ENCODE results near the gene PTPRR. TPM values are rescaled to one million over a fixed set of nuclear protein-coding genes. Genes with fewer than 3 reads are reported as not detected.
A peak's percentile ranks its signal among the peaks of the same experiment; 100 is the strongest.

The PTPRR gene
- total and polyA plus RNA-seq, 2 of the 13 experiments (the other 11 are each of a cell fraction or from before 2014, with no cell fraction given): not detected

GRCh38 chr12:70603044-70603443 is 317.5 kb downstream of the PTPRR start:
- Histone ChIP-seq H3K4me1 (ENCODE audit: insufficient read depth, low read length) (no peaks in the 10 kb centered on the region), H3K9me3 (ENCODE audit: low read length) (no peaks in the 10 kb centered on the region), H3K27ac (ENCODE audit: extremely low read length, insufficient read depth, low read length) (no peak overlapping the region), H2AFZ (ENCODE audit: low read length) (no peak overlapping the region), H3K9ac (ENCODE audit: insufficient read depth, low read depth, low read length) (no peak overlapping the region), H3K27me3 (ENCODE audit: control insufficient read depth in 1 of 2, insufficient read depth in 2 of 2, low read length in 2 of 2) (no peaks in the 10 kb centered on the region), H3K4me3 (replicated peaks in 1 of 3; ENCODE audit: insufficient read depth in 1 of 3, low read depth in 2 of 3, low read length in 3 of 3) (no peak overlapping the region), H3K79me2 (ENCODE audit: insufficient read depth, low read length) (no peaks in the 10 kb centered on the region), H3K36me3 (replicated peaks in 1 of 2; ENCODE audit: control insufficient read depth in 1 of 2, insufficient read depth in 2 of 2, low read length in 2 of 2) (no peaks in the 10 kb centered on the region), H4K20me1 (ENCODE audit: insufficient read depth, low read length) (no peaks in the 10 kb centered on the region), H3K4me2 (ENCODE audit: low read depth, low read length) (no peak overlapping the region)
- POLR2A ChIA-PET: no interaction called here
- DNase-seq (ENCODE audit: low spot score): no peak
- no TSS peak for BruUV-seq (replicated peaks)
- FAIRE-seq: no peak
- intact Hi-C loops (cut with micrococcal nuclease; ENCODE audit: unreplicated experiment) (loop anchor here (2.0 kb wide), 1 partner anchor 56 kb away; no protein-coding TSS in a partner anchor), in situ Hi-C loops (cut with HindIII; ENCODE audit: extremely low pct_ligation_motif_present, low pct_unique_long_range_greater_than_20kb) (no loop called here)
- WGBS (ENCODE audit: low lambda C conversion rate): 0% methylated on average over 1 of the region's 1 CpG
- CTCF ChIA-PET (ENCODE audit: low intra/inter-chr PET ratio, low total read pairs): no interaction called here
- ATAC-seq: no peak
- TF ChIP-seq ADNP (CRISPR knock-in tag; IDR thresholded peaks at IDR 0.05) (no peak), CC2D1A (CRISPR knock-in tag; IDR thresholded peaks at IDR 0.05) (no peak), ELK4 (CRISPR knock-in tag; IDR thresholded peaks at IDR 0.05; ENCODE audit: borderline replicate concordance) (no peak)

- CTCF ChIA-PET (ENCODE audit: low intra/inter-chr PET ratio, low total read pairs): no interaction called here
- Histone ChIP-seq H3K4me1 (ENCODE audit: insufficient read depth, low read length) (no peaks in the 10 kb centered on the region), H3K79me2 (ENCODE audit: insufficient read depth, low read length) (no peaks in the 10 kb centered on the region), H3K9me3 (ENCODE audit: low read length) (no peaks in the 10 kb centered on the region), H3K27me3 (ENCODE audit: control insufficient read depth in 1 of 2, insufficient read depth in 2 of 2, low read length in 2 of 2) (no peaks in the 10 kb centered on the region), H3K9ac (ENCODE audit: insufficient read depth, low read depth, low read length) (no peak overlapping the region), H4K20me1 (ENCODE audit: insufficient read depth, low read length) (no peaks in the 10 kb centered on the region), H3K27ac (ENCODE audit: extremely low read length, insufficient read depth, low read length) (no peak overlapping the region), H2AFZ (ENCODE audit: low read length) (no peak overlapping the region), H3K4me3 (replicated peaks in 1 of 3; ENCODE audit: insufficient read depth in 1 of 3, low read depth in 2 of 3, low read length in 3 of 3) (no peak overlapping the region), H3K36me3 (replicated peaks in 1 of 2; ENCODE audit: control insufficient read depth in 1 of 2, insufficient read depth in 2 of 2, low read length in 2 of 2) (no peaks in the 10 kb centered on the region), H3K4me2 (ENCODE audit: low read depth, low read length) (no peak overlapping the region)
- BruUV-seq (replicated peaks): no TSS peak
- TF ChIP-seq PBX2 (CRISPR knock-in tag; IDR thresholded peaks at IDR 0.05) (no peak), SOX13 (IDR thresholded peaks at IDR 0.05) (no peak), SOX13 (CRISPR knock-in tag; conservative IDR thresholded peaks at IDR 0.05 in 1 of 2, IDR thresholded peaks at IDR 0.05 in 1 of 2) (0 out of 4 replicates have a peak, but pooled peaks of 1 of the 2 experiments have one; percentile 35), POLR2G (IDR thresholded peaks at IDR 0.05; ENCODE audit: low read depth, low read length) (no peak), MAFK (conservative IDR thresholded peaks at IDR 0.05 in 1 of 2, IDR thresholded peaks at IDR 0.05 in 1 of 2; ENCODE audit: low read length in 2 of 2) (peak; percentile 50 to 78; a peak in 3 of 4 replicates), ZNF713 (CRISPR knock-in tag; IDR thresholded peaks at IDR 0.05) (no peak), U2AF1 (optimal IDR thresholded peaks at IDR 0.05; ENCODE audit: low read depth, low read length) (no peak), FOXP1 (IDR thresholded peaks at IDR 0.05) (no peak), FOXP1 (CRISPR knock-in tag; IDR thresholded peaks at IDR 0.05) (no peak), MTA3 (CRISPR knock-in tag; IDR thresholded peaks at IDR 0.05) (no peak), NCOA1 (CRISPR knock-in tag; IDR thresholded peaks at IDR 0.05) (no peak), MAFF (IDR thresholded peaks at IDR 0.05; ENCODE audit: low read depth, low read length) (peak; percentile 66), REXO4 (CRISPR knock-in tag; IDR thresholded peaks at IDR 0.05; ENCODE audit: borderline replicate concordance) (no peak), SNRNP70 (IDR thresholded peaks at IDR 0.05; ENCODE audit: low read depth, low read length) (no peak)
- ATAC-seq: no peak
- in situ Hi-C loops (cut with HindIII; ENCODE audit: extremely low pct_ligation_motif_present, low pct_unique_long_range_greater_than_20kb): no loop called here
- POLR2A ChIA-PET: no interaction called here
- DNase-seq (ENCODE audit: low spot score): no peak
- FAIRE-seq: no peak
- 9% methylated on average over 4 of the region's 4 CpGs for WGBS (ENCODE audit: low lambda C conversion rate)
- intact Hi-C loops (cut with micrococcal nuclease; ENCODE audit: unreplicated experiment): no loop called here
Observed at GRCh38 chr12:70598467-70599193, 321.9 kb downstream of the PTPRR start.

Data from HepG2 (cell line).